Endothelial cell of umbilical vein (primary cell): ENCODE data around the gene MAML3. TPM values are rescaled to one million over a fixed set of nuclear protein-coding genes. Genes with fewer than 3 reads are reported as not detected.

Experiments
- BruUV-seq: library from RNA; stranded (reverse); fragments of 400-500 nt; replicated peaks from 2 replicates; lab custom pipeline; 2021; lab: Mats Ljungman, UMichigan
- CTCF ChIA-PET: fragments of 300-600, 350-600 bp; sonication (Branson Sonifier 250); formaldehyde crosslinking; loops from one replicate; lab custom pipeline; 2021; ENCODE audit warnings: antibody characterized with exemption, inconsistent platforms; lab: Charles Lee
- POLR2A ChIA-PET: fragments of 300-600, 350-600 bp; sonication (Branson Sonifier 250); formaldehyde crosslinking; loops from one replicate; lab custom pipeline; 2021; ENCODE audit warnings: antibody characterized with exemption, inconsistent platforms; lab: Charles Lee
- DNase-seq: peaks from one replicate; pipeline ENCODE4 v3.0.0-alpha.2; 2011; ENCODE audit warnings: low read depth, low spot score
- FAIRE-seq: peaks from 2 replicates; lab custom pipeline; 2011; peaks lifted over from hg19 to GRCh38; lab: Jason Lieb, UNC
- H2AFZ ChIP-seq: 2 replicates; pipeline ENCODE4 v1.6.0; 2012; ENCODE audit warnings: low read depth, low read length, control low read depth, inconsistent platforms
- H3K27ac ChIP-seq: 2 replicates; pipeline ENCODE4 v1.5.1; 2011; ENCODE audit warnings: low read depth, mild to moderate bottlenecking, control low read depth, low read length, moderate library complexity; ENCODE audit not compliant: insufficient read depth
- H3K27me3 ChIP-seq, 2 experiments: 2 replicates each; pipeline versions ENCODE4 v1.6.0 to v1.6.1; 2011; ENCODE audit warnings: low read length in 2 of 2, mixed read lengths in 1 of 2; ENCODE audit not compliant: control insufficient read depth in 2 of 2, insufficient read depth in 2 of 2
- H3K36me3 ChIP-seq, 2 experiments: 2 replicates in 1 of 2; 3 replicates in 1 of 2; pipeline ENCODE4 v1.5.1; 2011; ENCODE audit warnings: low read length in 2 of 2, mild to moderate bottlenecking in 1 of 2, moderate library complexity in 1 of 2; ENCODE audit not compliant: control insufficient read depth in 2 of 2, insufficient read depth in 2 of 2; ENCODE audit errors: extremely low read depth in 1 of 2
- H3K4me1 ChIP-seq: 3 replicates; pipeline ENCODE4 v1.5.1; 2011; ENCODE audit warnings: mild to moderate bottlenecking, low read length; ENCODE audit not compliant: control insufficient read depth, insufficient read depth; ENCODE audit errors: extremely low read depth
- H3K4me2 ChIP-seq: 2 replicates; pipeline ENCODE4 v1.6.1; 2011; ENCODE audit warnings: low read length, control low read depth, mixed read lengths; ENCODE audit not compliant: insufficient read depth
- H3K4me3 ChIP-seq, 3 experiments: fragments of 200-600 bp in 1 of 3; sonication (generic), shearing (Covaris generic) in 1 of 3; replicated peaks in 1 of 3; 2 replicates each; pipeline ENCODE4 v1.5.1; 2011 to 2016; ENCODE audit warnings: control low read depth in 3 of 3, low read length in 3 of 3, mild to moderate bottlenecking in 2 of 3, inconsistent platforms in 1 of 3, low read depth in 1 of 3, moderate library complexity in 1 of 3; ENCODE audit not compliant: insufficient read depth in 1 of 3
- H3K79me2 ChIP-seq: 2 replicates; pipeline ENCODE4 v1.6.0; 2012; ENCODE audit warnings: low read length, inconsistent platforms; ENCODE audit not compliant: control insufficient read depth, insufficient read depth
- H3K9ac ChIP-seq: replicated peaks from 2 replicates; pipeline ENCODE3; 2011; ENCODE audit warnings: low read length, control low read depth; ENCODE audit not compliant: insufficient read depth; ENCODE audit errors: extremely low read depth
- H3K9me1 ChIP-seq: replicated peaks from 3 replicates; pipeline ENCODE4 v1.6.0; 2011; ENCODE audit warnings: mild to moderate bottlenecking, low read length; ENCODE audit not compliant: control insufficient read depth, insufficient read depth; ENCODE audit errors: extremely low read depth
- H3K9me3 ChIP-seq: replicated peaks from 2 replicates; pipeline ENCODE4 v1.5.1; 2012; ENCODE audit warnings: low read length, inconsistent platforms; ENCODE audit not compliant: control insufficient read depth, insufficient read depth
- H4K20me1 ChIP-seq: replicated peaks from 2 replicates; pipeline ENCODE3; 2011; ENCODE audit warnings: mild to moderate bottlenecking, low read length; ENCODE audit not compliant: control insufficient read depth, insufficient read depth; ENCODE audit errors: extremely low read depth
- CTCF ChIP-seq, 2 donors: IDR thresholded peaks; 1 replicate in 1 of 2; 2 replicates in 1 of 2; pipeline ENCODE4 v1.5.1; 2011; ENCODE audit warnings: low read length in 2 of 2, mild to moderate bottlenecking in 2 of 2, moderate library complexity in 2 of 2, control low read depth in 1 of 2, inconsistent platforms in 1 of 2, low read depth in 1 of 2; ENCODE audit not compliant: insufficient read depth in 1 of 2; ENCODE audit errors: extremely low read depth in 1 of 2
- EZH2 ChIP-seq: IDR thresholded peaks from 2 replicates; pipeline ENCODE4 v1.6.1; 2012; ENCODE audit warnings: borderline replicate concordance, low read depth, mild to moderate bottlenecking, moderate library complexity, low read length, inconsistent platforms; ENCODE audit not compliant: severe bottlenecking
- FOS ChIP-seq: IDR thresholded peaks from 2 replicates; pipeline ENCODE4 v1.6.1; 2011; ENCODE audit warnings: mild to moderate bottlenecking, low read length, moderate library complexity, borderline replicate concordance; ENCODE audit not compliant: insufficient read depth
- GATA2 ChIP-seq: IDR thresholded peaks from 2 replicates; pipeline ENCODE4 v1.7.0; 2011; ENCODE audit warnings: low read depth, mild to moderate bottlenecking, moderate library complexity, mixed read lengths, low read length; ENCODE audit not compliant: insufficient read length, insufficient read depth
- JUN ChIP-seq: IDR thresholded peaks from 2 replicates; pipeline ENCODE4 v1.6.1; 2011; ENCODE audit warnings: borderline replicate concordance, low read depth; ENCODE audit not compliant: insufficient read length, insufficient read depth
- MAX ChIP-seq: IDR thresholded peaks from 2 replicates; pipeline ENCODE4 v1.6.1; 2011; ENCODE audit not compliant: insufficient read depth, insufficient read length
- MYC ChIP-seq: IDR thresholded peaks from one replicate; pipeline ENCODE4 v1.6.1; 2011; ENCODE audit warnings: mild to moderate bottlenecking, low read depth, low read length
- POLR2A ChIP-seq: IDR thresholded peaks from 2 replicates; pipeline ENCODE4 v1.6.1; 2012; ENCODE audit warnings: low read depth, mild to moderate bottlenecking, control low read depth, low read length
- POLR2AphosphoS5 ChIP-seq: IDR thresholded peaks from 2 replicates; pipeline ENCODE4 v1.6.1; 2012; ENCODE audit warnings: low read depth, mild to moderate bottlenecking, control low read depth, low read length, moderate library complexity; ENCODE audit not compliant: insufficient read depth
- dilution Hi-C: fragments of 300-500 bp; cut with MboI; formaldehyde crosslinking; loops from one replicate; pipeline ENCODE4 v1.15.0; 2019; ENCODE audit warnings: low sequenced_read_pairs; ENCODE audit not compliant: extremely low pct_ligation_motif_present
- intact Hi-C: fragments of 100-400 bp; cut with micrococcal nuclease; formaldehyde crosslinking; loops from one replicate; pipeline ENCODE4 v1.10.0; 2022
- polyA plus RNA-seq, 4 experiments: library from polyadenylated mRNA; depleted of rRNA in 3 of 4; stranded (reverse) in 3 of 4; unstranded in 1 of 4; fragments of >200 nt; gene quantifications; 2 replicates each; pipeline versions ENCODE4 v1.2.1 to v1.2.3, GENCODE V29; 2011 to 2012; ENCODE audit warnings: missing spikeins in 1 of 4
- total RNA-seq: library from RNA; stranded (reverse); gene quantifications from 2 replicates; pipeline ENCODE4 v1.2.3, GENCODE V29; 2021

MAML3 gene
- total and polyA plus RNA-seq, 2 donors (not counting 3 experiments of a cell fraction or from before 2014, with no cell fraction given): 14.0 to 20.3 TPM

- H3K9me3 ChIP-seq: no peaks in the 10 kb centered on the region
- H3K36me3 ChIP-seq: no peaks in the 10 kb centered on the region
- dilution Hi-C loops: no loop called here
- no peaks in the 10 kb centered on the region for H3K9me1 ChIP-seq
- H3K27me3 ChIP-seq: no peaks in the 10 kb centered on the region
- DNase-seq (no peak), FAIRE-seq (no peak)
- no TSS peak for BruUV-seq
- no peak overlapping the region for H3K4me2 ChIP-seq
- H4K20me1 ChIP-seq: no peaks in the 10 kb centered on the region
- H2AFZ ChIP-seq: no peak overlapping the region
- H3K4me3 ChIP-seq: no peak overlapping the region
- H3K79me2 ChIP-seq: no peaks in the 10 kb centered on the region
- intact Hi-C loops: no loop called here
- POLR2A ChIA-PET: no interaction called here
- H3K27ac ChIP-seq: no peak overlapping the region
- no peak for TF ChIP-seq CTCF (IDR thresholded peaks at IDR 0.05; ENCODE audit: extremely low read depth in 1 of 2, insufficient read depth in 1 of 2, low read depth in 1 of 2, low read length in 2 of 2)
- CTCF ChIA-PET: interaction anchor here (0.9 to 1.7 kb wide), 3 partner anchors 9 to 23 kb away, joined by 3 to 6 read pairs (median 4); no protein-coding TSS in a partner anchor
- peaks cover 5% of the 10 kb centered on the region for H3K4me1 ChIP-seq
- no peak overlapping the region for H3K9ac ChIP-seq
Observed at GRCh38 chr4:140028676-140029517, 125.1 kb downstream of the MAML3 start.

- Histone ChIP-seq H3K36me3 (no peaks in the 10 kb centered on the region), H2AFZ (no peak overlapping the region), H3K27me3 (no peaks in the 10 kb centered on the region), H3K79me2 (no peaks in the 10 kb centered on the region), H3K27ac (no peak overlapping the region), H3K4me1 (peaks cover 5% of the 10 kb centered on the region), H3K9me3 (no peaks in the 10 kb centered on the region), H3K4me2 (no peak overlapping the region), H4K20me1 (no peaks in the 10 kb centered on the region), H3K9ac (no peak overlapping the region), H3K9me1 (no peaks in the 10 kb centered on the region), H3K4me3 (no peak overlapping the region)
- POLR2A ChIA-PET: no interaction called here
- intact Hi-C loops: no loop called here
- no peak for TF ChIP-seq CTCF (IDR thresholded peaks at IDR 0.05; ENCODE audit: extremely low read depth in 1 of 2, insufficient read depth in 1 of 2, low read depth in 1 of 2, low read length in 2 of 2)
- TF ChIP-seq POLR2AphosphoS5: no peak
- no peak for TF ChIP-seq FOS
- no peak for TF ChIP-seq MYC
- TF ChIP-seq EZH2: no peak
- TF ChIP-seq POLR2A: no peak
- no peak for TF ChIP-seq MAX
- TF ChIP-seq JUN: no peak
- TF ChIP-seq GATA2: no peak
- FAIRE-seq (no peak), DNase-seq (no peak)
- no TSS peak for BruUV-seq
- CTCF ChIA-PET: interaction anchor here (0.9 to 1.7 kb wide), 3 partner anchors 10 to 24 kb away, joined by 3 to 6 read pairs (median 4); no protein-coding TSS in a partner anchor
- dilution Hi-C loops: no loop called here
Observed at GRCh38 chr4:140028101-140028500, 125.9 kb downstream of the MAML3 start.
